ENCODE results near the gene CDK4.

The CDK4 gene

GRCh38 chr12:57751432-57751787 is 700 bp downstream of the CDK4 start:
- Histone ChIP-seq H2AFZ (ENCODE audit: insufficient read depth, low read length, poor library complexity) (no peak overlapping the region), H3K27ac (ENCODE audit: low read depth, low read length) (no peak overlapping the region), H3K23ac (ENCODE audit: low read length) (no peak overlapping the region), H3K79me1 (ENCODE audit: low read length) (peaks cover 3% of the 10 kb centered on the region), H3K4ac (ENCODE audit: low read depth, low read length) (peak overlapping the region; percentile 85), H3K14ac (ENCODE audit: low read length) (peak overlapping the region; percentile 71), H3K4me1 (ENCODE audit: control insufficient read depth in 1 of 2, insufficient read depth in 2 of 2, low read length in 2 of 2) (peaks cover 7 to 18% of the 10 kb centered on the region in 2 experiments), H2BK12ac (ENCODE audit: low read length) (no peak overlapping the region), H3K27me3 (ENCODE audit: insufficient read depth, low read length) (peaks cover 17% of the 10 kb centered on the region), H3K4me3 (ENCODE audit: low read depth, low read length) (peak overlapping the region; percentile 78), H4K8ac (ENCODE audit: low read depth, low read length) (peak overlapping the region; percentile 80), H2BK5ac (ENCODE audit: low read depth, low read length, poor library complexity) (no peak overlapping the region), H3K18ac (ENCODE audit: low read length) (peak overlapping the region; percentile 16), H3K9me3 (ENCODE audit: insufficient read depth, low read depth, low read length) (peaks cover 5% of the 10 kb centered on the region), H2BK120ac (ENCODE audit: insufficient read depth, low read length, poor library complexity) (peak overlapping the region; percentile 20), H4K12ac (ENCODE audit: low read depth, low read length) (peak overlapping the region; percentile 72), H3K4me2 (ENCODE audit: low read length) (peak overlapping the region; percentile 85), H3K9ac (ENCODE audit: low read length) (peak overlapping the region; percentile 54), H2AK5ac (ENCODE audit: low read length) (peak overlapping the region; percentile 73), H4K91ac (ENCODE audit: low read depth, low read length) (peak overlapping the region; percentile 74), H3K79me2 (ENCODE audit: control insufficient read depth, insufficient read depth, low read length, poor library complexity) (peaks cover 9% of the 10 kb centered on the region), H3K36me3 (ENCODE audit: control insufficient read depth in 1 of 2, insufficient read depth in 2 of 2, low read length in 2 of 2) (peaks cover 18 to 31% of the 10 kb centered on the region in 2 experiments)
- WGBS (ENCODE audit: extremely low coverage, insufficient coverage, insufficient read length), result 100% methylated on average over 1 of the region's 8 CpGs
- no peak for DNase-seq

GRCh38 chr12:57750561-57751431 is 1.3 kb downstream of the CDK4 start:
- DNase-seq, result no peak

GRCh38 chr12:57749061-57749460 is 3.0 kb downstream of the CDK4 start:
- H3K4ac ChIP-seq (ENCODE audit: low read depth, low read length), result no peak overlapping the region
- peaks cover 2% of the 10 kb centered on the region for H3K27me3 ChIP-seq (ENCODE audit: insufficient read depth, low read length)
- DNase-seq, result no peak
- H2BK12ac ChIP-seq (ENCODE audit: low read length), result no peak overlapping the region
- H3K4me2 ChIP-seq (ENCODE audit: low read length), result no peak overlapping the region
- no peak overlapping the region for H2AFZ ChIP-seq (ENCODE audit: insufficient read depth, low read length, poor library complexity)
- no peak overlapping the region for H3K9ac ChIP-seq (ENCODE audit: low read length)
- no peak overlapping the region for H3K27ac ChIP-seq (ENCODE audit: low read depth, low read length)
- H3K14ac ChIP-seq (ENCODE audit: low read length), result no peak overlapping the region
- no peak overlapping the region for H2BK5ac ChIP-seq (ENCODE audit: low read depth, low read length, poor library complexity)
- no peak overlapping the region for H2AK5ac ChIP-seq (ENCODE audit: low read length)
- no peak overlapping the region for H4K8ac ChIP-seq (ENCODE audit: low read depth, low read length)
- no peak overlapping the region for H3K23ac ChIP-seq (ENCODE audit: low read length)
- H3K79me2 ChIP-seq (ENCODE audit: control insufficient read depth, insufficient read depth, low read length, poor library complexity), result peaks cover 9% of the 10 kb centered on the region
- H2BK120ac ChIP-seq (ENCODE audit: insufficient read depth, low read length, poor library complexity), result no peak overlapping the region
- no CpG with 5 or more reads among the region's 5 CpGs for WGBS (ENCODE audit: extremely low coverage, insufficient coverage, insufficient read length)
- no peak overlapping the region for H4K12ac ChIP-seq (ENCODE audit: low read depth, low read length)
- no peaks in the 10 kb centered on the region for H3K9me3 ChIP-seq (ENCODE audit: insufficient read depth, low read depth, low read length)
- H3K79me1 ChIP-seq (ENCODE audit: low read length), result peaks cover 6% of the 10 kb centered on the region
- no peak overlapping the region for H3K4me3 ChIP-seq (ENCODE audit: low read depth, low read length)
- H3K4me1 ChIP-seq (ENCODE audit: control insufficient read depth in 1 of 2, insufficient read depth in 2 of 2, low read length in 2 of 2), result peaks cover 5 to 11% of the 10 kb centered on the region in 2 experiments
- no peak overlapping the region for H4K91ac ChIP-seq (ENCODE audit: low read depth, low read length)
- peaks cover 18 to 31% of the 10 kb centered on the region in 2 experiments for H3K36me3 ChIP-seq (ENCODE audit: control insufficient read depth in 1 of 2, insufficient read depth in 2 of 2, low read length in 2 of 2)
- no peak overlapping the region for H3K18ac ChIP-seq (ENCODE audit: low read length)

More at GRCh38 chr12:57750561-57751431, 1.3 kb downstream of the CDK4 start:
- no peak overlapping the region for H3K27ac ChIP-seq (ENCODE audit: low read depth, low read length)
- H3K4me3 ChIP-seq (ENCODE audit: low read depth, low read length), result peak overlapping the region; percentile 78
- H2AK5ac ChIP-seq (ENCODE audit: low read length), result peak overlapping the region; percentile 73
- H2AFZ ChIP-seq (ENCODE audit: insufficient read depth, low read length, poor library complexity), result no peak overlapping the region
- no peak overlapping the region for H3K23ac ChIP-seq (ENCODE audit: low read length)
- no CpG with 5 or more reads among the region's 15 CpGs for WGBS (ENCODE audit: extremely low coverage, insufficient coverage, insufficient read length)
- peaks cover 3% of the 10 kb centered on the region for H3K9me3 ChIP-seq (ENCODE audit: insufficient read depth, low read depth, low read length)
- H3K18ac ChIP-seq (ENCODE audit: low read length), result no peak overlapping the region
- H3K9ac ChIP-seq (ENCODE audit: low read length), result peak overlapping the region; percentile 54
- H3K79me2 ChIP-seq (ENCODE audit: control insufficient read depth, insufficient read depth, low read length, poor library complexity), result peaks cover 9% of the 10 kb centered on the region
- peak overlapping the region; percentile 85 for H3K4me2 ChIP-seq (ENCODE audit: low read length)
- H2BK12ac ChIP-seq (ENCODE audit: low read length), result no peak overlapping the region
- peak overlapping the region; percentile 85 for H3K4ac ChIP-seq (ENCODE audit: low read depth, low read length)
- H4K12ac ChIP-seq (ENCODE audit: low read depth, low read length), result no peak overlapping the region
- no peak overlapping the region for H4K91ac ChIP-seq (ENCODE audit: low read depth, low read length)
- peak overlapping the region; percentile 71 for H3K14ac ChIP-seq (ENCODE audit: low read length)
- no peak overlapping the region for H2BK120ac ChIP-seq (ENCODE audit: insufficient read depth, low read length, poor library complexity)
- peak overlapping the region; percentile 80 for H4K8ac ChIP-seq (ENCODE audit: low read depth, low read length)
- H2BK5ac ChIP-seq (ENCODE audit: low read depth, low read length, poor library complexity), result no peak overlapping the region
- H3K36me3 ChIP-seq (ENCODE audit: control insufficient read depth in 1 of 2, insufficient read depth in 2 of 2, low read length in 2 of 2), result peaks cover 18 to 31% of the 10 kb centered on the region in 2 experiments
- peaks cover 11% of the 10 kb centered on the region for H3K27me3 ChIP-seq (ENCODE audit: insufficient read depth, low read length)
- peaks cover 7 to 15% of the 10 kb centered on the region in 2 experiments for H3K4me1 ChIP-seq (ENCODE audit: control insufficient read depth in 1 of 2, insufficient read depth in 2 of 2, low read length in 2 of 2)
- H3K79me1 ChIP-seq (ENCODE audit: low read length), result peaks cover 3% of the 10 kb centered on the region

- Histone ChIP-seq H3K4me3 (ENCODE audit: low read depth, low read length) (no peak overlapping the region), H4K8ac (ENCODE audit: low read depth, low read length) (no peak overlapping the region), H3K27ac (ENCODE audit: low read depth, low read length) (no peak overlapping the region), H3K79me1 (ENCODE audit: low read length) (peaks cover 3% of the 10 kb centered on the region), H3K18ac (ENCODE audit: low read length) (no peak overlapping the region), H3K79me2 (ENCODE audit: control insufficient read depth, insufficient read depth, low read length, poor library complexity) (no peaks in the 10 kb centered on the region), H2BK5ac (ENCODE audit: low read depth, low read length, poor library complexity) (no peak overlapping the region), H4K12ac (ENCODE audit: low read depth, low read length) (no peak overlapping the region), H3K4me1 (ENCODE audit: control insufficient read depth in 1 of 2, insufficient read depth in 2 of 2, low read length in 2 of 2) (peaks cover under 1 to 3% of the 10 kb centered on the region in 2 experiments), H2BK120ac (ENCODE audit: insufficient read depth, low read length, poor library complexity) (no peak overlapping the region), H3K23ac (ENCODE audit: low read length) (no peak overlapping the region), H3K9me3 (ENCODE audit: insufficient read depth, low read depth, low read length) (peaks cover 2% of the 10 kb centered on the region), H3K14ac (ENCODE audit: low read length) (no peak overlapping the region), H2AFZ (ENCODE audit: insufficient read depth, low read length, poor library complexity) (no peak overlapping the region), H3K27me3 (ENCODE audit: insufficient read depth, low read length) (peaks cover 10% of the 10 kb centered on the region), H3K36me3 (ENCODE audit: control insufficient read depth in 1 of 2, insufficient read depth in 2 of 2, low read length in 2 of 2) (peaks cover 18 to 29% of the 10 kb centered on the region in 2 experiments), H2BK12ac (ENCODE audit: low read length) (no peak overlapping the region), H4K91ac (ENCODE audit: low read depth, low read length) (no peak overlapping the region), H3K4me2 (ENCODE audit: low read length) (no peak overlapping the region), H3K9ac (ENCODE audit: low read length) (no peak overlapping the region), H3K4ac (ENCODE audit: low read depth, low read length) (no peak overlapping the region), H2AK5ac (ENCODE audit: low read length) (no peak overlapping the region)
- no CpG with 5 or more reads among the region's 3 CpGs for WGBS (ENCODE audit: extremely low coverage, insufficient coverage, insufficient read length)
- DNase-seq, result no peak
These were observed 6.1 kb downstream of the CDK4 start for GRCh38 chr12:57746025-57746424.
